Measurements from ENCODE around the gene TNNC2.

The TNNC2 gene

DNA sequence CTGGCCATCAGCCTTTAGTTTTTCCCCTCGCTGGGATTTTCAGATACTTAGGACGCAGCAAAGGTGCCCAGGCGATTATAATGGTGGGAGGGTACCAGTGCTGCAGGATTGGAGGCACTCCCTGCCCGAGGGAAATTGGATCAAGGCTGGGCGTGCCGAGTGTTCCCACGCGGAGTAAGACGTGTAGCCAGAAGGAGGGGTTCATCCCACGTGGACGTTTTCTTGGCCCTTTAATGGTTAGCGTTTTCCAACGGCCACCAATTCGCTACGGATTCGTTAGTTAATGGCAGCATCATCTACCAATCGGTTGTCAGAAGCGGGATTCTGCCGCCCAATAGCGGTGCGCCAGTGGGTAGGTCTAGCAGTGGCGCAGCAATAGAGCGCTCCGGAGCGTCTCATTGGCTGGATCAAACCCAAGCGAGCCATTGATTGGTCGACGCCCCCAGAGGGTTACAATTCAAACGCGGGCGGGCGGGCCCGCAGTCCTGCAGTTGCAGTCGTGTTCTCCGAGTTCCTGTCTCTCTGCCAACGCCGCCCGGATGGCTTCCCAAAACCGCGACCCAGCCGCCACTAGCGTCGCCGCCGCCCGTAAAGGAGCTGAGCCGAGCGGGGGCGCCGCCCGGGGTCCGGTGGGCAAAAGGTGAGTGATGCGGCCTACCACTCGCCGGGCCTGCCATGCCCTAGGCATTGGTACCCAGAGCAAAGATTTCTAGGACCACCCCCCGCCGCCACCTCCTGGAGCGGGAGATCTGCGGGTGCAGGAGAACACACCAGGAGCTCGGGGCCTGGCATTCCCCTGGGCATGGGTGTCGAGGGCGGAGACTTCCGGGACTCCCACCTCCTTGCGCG, 14.7 kb downstream of the TNNC2 start, which contains the start of gene UBE2C:
Gene UBE2C, plus strand, starts transcription at position 488 of the 849 bp plus-strand sequence. Its CDS starts 52 bp downstream, at position 540.
- WGBS, 2 donors (ENCODE audit: extremely low coverage in 2 of 2, insufficient read length in 2 of 2, insufficient replicate concordance in 1 of 2): no CpG with 5 or more reads among the region's 65 CpGs
- Histone ChIP-seq H3K23ac (ENCODE audit: low read depth, low read length, poor library complexity) (no peak within 1 kb of the TSS), H3K9me3 (replicated peaks in 1 of 2; ENCODE audit: control insufficient read depth in 2 of 2, insufficient read depth in 1 of 2, low read depth in 1 of 2, low read length in 2 of 2) (peaks cover 0 to 10% of the 10 kb centered on the region in 2 donors), H3K4me2 (ENCODE audit: insufficient read depth, low read length, poor library complexity, severe bottlenecking) (peak within 1 kb of the TSS; percentile 88), H3K27me3 (ENCODE audit: control insufficient read depth in 3 of 3, insufficient read depth in 3 of 3, low read depth in 1 of 3, low read length in 3 of 3) (no peaks in the 10 kb centered on the region), H3K9ac (ENCODE audit: low read depth, low read length, poor library complexity) (peak within 1 kb of the TSS; percentile 94), H3K4ac (ENCODE audit: low read length) (no peak within 1 kb of the TSS), H3K4me3 (ENCODE audit: low read length in 2 of 2) (peak within 1 kb of the TSS; percentile 87 to 93), H2BK5ac (ENCODE audit: low read length) (peak within 1 kb of the TSS; percentile 68), H4K91ac (ENCODE audit: low read depth, low read length, poor library complexity) (no peak within 1 kb of the TSS), H3K4me1 (ENCODE audit: control insufficient read depth in 2 of 2, insufficient read depth in 1 of 2, low read depth in 1 of 2, low read length in 2 of 2) (peaks cover 5 to 6% of the 10 kb centered on the region in 2 donors), H2BK120ac (ENCODE audit: low read depth, low read length) (no peak within 1 kb of the TSS), H3K18ac (ENCODE audit: low read length) (peak within 1 kb of the TSS; percentile 91), H2AFZ (ENCODE audit: low read length) (peak within 1 kb of the TSS; percentile 80), H2BK12ac (ENCODE audit: low read length) (no peak within 1 kb of the TSS), H3K36me3 (replicated peaks in 1 of 2; ENCODE audit: control insufficient read depth in 2 of 2, insufficient read depth in 2 of 2, low read length in 2 of 2) (peaks cover 51 to 88% of the 10 kb centered on the region in 2 donors), H4K8ac (ENCODE audit: low read depth, low read length) (no peak within 1 kb of the TSS), H2BK15ac (ENCODE audit: low read length) (no peak within 1 kb of the TSS), H2AK5ac (ENCODE audit: low read depth, low read length) (peak within 1 kb of the TSS; percentile 11), H3K79me1 (ENCODE audit: low read depth, low read length) (peaks cover 6% of the 10 kb centered on the region), H3K27ac (replicated peaks; ENCODE audit: low read length) (peak within 1 kb of the TSS; percentile 28), H3K14ac (ENCODE audit: low read length) (no peak within 1 kb of the TSS)
- peak; percentile 97 for DNase-seq (ENCODE audit: low spot score)

DNA sequence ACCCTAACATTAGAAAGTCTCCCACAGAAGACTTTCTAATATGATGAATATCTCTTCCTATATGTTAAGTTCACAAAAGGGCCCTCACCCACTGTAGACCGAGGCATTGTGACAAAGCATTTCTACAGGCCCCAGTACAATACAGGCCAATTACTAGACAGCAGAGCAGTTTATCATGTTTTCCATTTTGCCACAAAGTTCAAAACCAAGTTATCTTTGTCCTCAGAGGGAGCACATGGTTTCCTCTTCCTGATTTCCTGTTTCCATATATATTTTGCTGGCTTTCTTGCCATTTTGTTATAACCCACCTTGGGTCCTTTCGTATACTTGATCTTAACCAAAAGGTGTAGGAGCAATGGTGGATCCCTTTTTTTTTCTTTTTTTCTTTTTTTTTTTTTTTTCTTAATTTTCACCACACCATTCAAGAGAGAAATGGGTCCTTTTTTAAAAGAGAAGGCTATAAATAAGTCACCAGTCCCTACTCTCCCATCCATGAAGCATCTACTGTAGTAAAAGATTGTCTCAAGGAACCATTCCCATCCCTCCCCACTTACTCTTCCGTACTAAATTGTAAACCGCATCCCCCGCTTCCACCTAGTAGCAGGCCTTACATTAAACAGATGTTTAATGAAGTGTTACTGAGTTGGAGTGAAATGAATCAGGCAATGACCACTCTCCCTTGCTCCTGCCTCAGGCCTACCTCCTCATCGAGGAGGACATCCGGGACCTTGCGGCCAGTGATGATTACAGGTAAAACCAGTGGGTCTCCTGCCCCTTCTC, 16.7 kb downstream of the TNNC2 start:
- Histone ChIP-seq H3K36me3 (replicated peaks in 1 of 2; ENCODE audit: control insufficient read depth in 2 of 2, insufficient read depth in 2 of 2, low read length in 2 of 2) (peaks cover 42 to 84% of the 10 kb centered on the region in 2 donors), H3K4me1 (ENCODE audit: control insufficient read depth in 2 of 2, insufficient read depth in 1 of 2, low read depth in 1 of 2, low read length in 2 of 2) (peaks cover 5 to 6% of the 10 kb centered on the region in 2 donors), H3K4me3 (ENCODE audit: low read length in 2 of 2) (no peak overlapping the region), H2AK5ac (ENCODE audit: low read depth, low read length) (no peak overlapping the region), H2AFZ (ENCODE audit: low read length) (no peak overlapping the region), H3K4ac (ENCODE audit: low read length) (no peak overlapping the region), H2BK12ac (ENCODE audit: low read length) (no peak overlapping the region), H3K18ac (ENCODE audit: low read length) (no peak overlapping the region), H2BK120ac (ENCODE audit: low read depth, low read length) (no peak overlapping the region), H3K79me1 (ENCODE audit: low read depth, low read length) (peaks cover 6% of the 10 kb centered on the region), H4K91ac (ENCODE audit: low read depth, low read length, poor library complexity) (no peak overlapping the region), H3K23ac (ENCODE audit: low read depth, low read length, poor library complexity) (no peak overlapping the region), H3K14ac (ENCODE audit: low read length) (no peak overlapping the region), H3K27me3 (ENCODE audit: control insufficient read depth in 3 of 3, insufficient read depth in 3 of 3, low read depth in 1 of 3, low read length in 3 of 3) (no peaks in the 10 kb centered on the region), H4K8ac (ENCODE audit: low read depth, low read length) (no peak overlapping the region), H3K9ac (ENCODE audit: low read depth, low read length, poor library complexity) (no peak overlapping the region), H3K27ac (replicated peaks; ENCODE audit: low read length) (no peak overlapping the region), H3K9me3 (replicated peaks in 1 of 2; ENCODE audit: control insufficient read depth in 2 of 2, insufficient read depth in 1 of 2, low read depth in 1 of 2, low read length in 2 of 2) (peaks cover 0 to 10% of the 10 kb centered on the region in 2 donors), H3K4me2 (ENCODE audit: insufficient read depth, low read length, poor library complexity, severe bottlenecking) (no peak overlapping the region), H2BK15ac (ENCODE audit: low read length) (no peak overlapping the region), H2BK5ac (ENCODE audit: low read length) (no peak overlapping the region)
- no CpG with 5 or more reads among the region's 8 CpGs for WGBS, 2 donors (ENCODE audit: extremely low coverage in 2 of 2, insufficient read length in 2 of 2, insufficient replicate concordance in 1 of 2)
- no peak for DNase-seq (ENCODE audit: low spot score)

DNA sequence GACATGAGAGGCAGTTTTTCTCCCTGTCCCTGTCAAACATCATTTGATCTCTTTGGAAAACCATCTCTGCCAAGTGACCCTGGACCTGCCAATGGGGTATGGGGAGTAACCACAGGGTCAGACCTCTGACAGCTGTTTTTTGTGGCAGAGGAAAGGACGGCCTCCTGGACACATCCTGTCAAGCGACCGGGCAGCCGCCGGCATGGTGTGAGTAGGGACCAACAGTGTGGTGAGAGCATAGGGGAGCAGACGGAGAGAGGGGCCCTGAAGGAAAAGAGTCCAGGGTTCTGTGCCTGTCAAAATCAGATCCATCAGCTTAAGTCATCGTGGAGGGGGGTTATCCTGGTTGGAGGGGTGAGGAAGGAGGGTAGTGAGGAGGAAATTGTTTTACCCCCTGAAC, 25.3 kb downstream of the TNNC2 start:
- Histone ChIP-seq H3K4me3 (ENCODE audit: low read length in 2 of 2) (no peak overlapping the region), H3K79me1 (ENCODE audit: low read depth, low read length) (no peaks in the 10 kb centered on the region), H4K8ac (ENCODE audit: low read depth, low read length) (no peak overlapping the region), H3K23ac (ENCODE audit: low read depth, low read length, poor library complexity) (no peak overlapping the region), H2BK5ac (ENCODE audit: low read length) (no peak overlapping the region), H3K14ac (ENCODE audit: low read length) (no peak overlapping the region), H2BK120ac (ENCODE audit: low read depth, low read length) (no peak overlapping the region), H3K9ac (ENCODE audit: low read depth, low read length, poor library complexity) (no peak overlapping the region), H3K18ac (ENCODE audit: low read length) (no peak overlapping the region), H3K27me3 (ENCODE audit: control insufficient read depth in 3 of 3, insufficient read depth in 3 of 3, low read depth in 1 of 3, low read length in 3 of 3) (no peaks in the 10 kb centered on the region), H2BK15ac (ENCODE audit: low read length) (no peak overlapping the region), H2BK12ac (ENCODE audit: low read length) (no peak overlapping the region), H3K36me3 (replicated peaks in 1 of 2; ENCODE audit: control insufficient read depth in 2 of 2, insufficient read depth in 2 of 2, low read length in 2 of 2) (peaks cover 32 to 71% of the 10 kb centered on the region in 2 donors), H2AFZ (ENCODE audit: low read length) (no peak overlapping the region), H4K91ac (ENCODE audit: low read depth, low read length, poor library complexity) (no peak overlapping the region), H2AK5ac (ENCODE audit: low read depth, low read length) (no peak overlapping the region), H3K4me1 (ENCODE audit: control insufficient read depth in 2 of 2, insufficient read depth in 1 of 2, low read depth in 1 of 2, low read length in 2 of 2) (no peaks in the 10 kb centered on the region), H3K4me2 (ENCODE audit: insufficient read depth, low read length, poor library complexity, severe bottlenecking) (no peak overlapping the region), H3K27ac (replicated peaks; ENCODE audit: low read length) (no peak overlapping the region), H3K9me3 (replicated peaks in 1 of 2; ENCODE audit: control insufficient read depth in 2 of 2, insufficient read depth in 1 of 2, low read depth in 1 of 2, low read length in 2 of 2) (no peaks in the 10 kb centered on the region), H3K4ac (ENCODE audit: low read length) (no peak overlapping the region)
- no CpG with 5 or more reads among the region's 7 CpGs for WGBS, 2 donors (ENCODE audit: extremely low coverage in 2 of 2, insufficient read length in 2 of 2, insufficient replicate concordance in 1 of 2)
- no peak for DNase-seq (ENCODE audit: low spot score)

Measured in neuronal stem cell (in vitro differentiated cells).